ENCODE data around the gene ZNF808.
"Not testable (repeated sequence)": the region's sequence is repeated elsewhere in the genome, so short reads cannot be mapped to it uniquely, and the experiment has no call there.

Gene ZNF808

GRCh38 chr19:52592301-52592700, 64.8 kb downstream of the ZNF808 start:
- no peak for FAIRE-seq
- no peak for DNase-seq (ENCODE audit: low spot score)

- FAIRE-seq; DNase-seq (ENCODE audit: low spot score): not testable (repeated sequence)
Observed at GRCh38 chr19:52593441-52593840, 66.0 kb downstream of the ZNF808 start.

GRCh38 chr19:52599241-52599640, 71.8 kb downstream of the ZNF808 start:
- DNase-seq (ENCODE audit: low spot score) (no peak), FAIRE-seq (no peak)

- FAIRE-seq (no peak), DNase-seq (ENCODE audit: low spot score) (peak; percentile 9)
Observed at GRCh38 chr19:52600639-52601024, 73.2 kb downstream of the ZNF808 start.

- no peak for FAIRE-seq
- DNase-seq (ENCODE audit: low spot score), result peak; percentile 91
Observed at GRCh38 chr19:52601025-52601973, 73.8 kb downstream of the ZNF808 start.

- DNase-seq (ENCODE audit: low spot score), result peak; percentile 14
- FAIRE-seq, result not testable (repeated sequence)
Observed at GRCh38 chr19:52601974-52602366, 74.5 kb downstream of the ZNF808 start.

GRCh38 chr19:52602941-52603340, 75.5 kb downstream of the ZNF808 start:
- FAIRE-seq, result no peak
- no peak for DNase-seq (ENCODE audit: low spot score)

GRCh38 chr19:52603558-52604207, 76.2 kb downstream of the ZNF808 start:
- FAIRE-seq, result no peak
- DNase-seq (ENCODE audit: low spot score), result no peak
